PC-3 (cell line): Measurements from ENCODE around the gene IFI27L2.

ENCODE experiments used
- CTCF ChIP-seq: fragments of 300-600 bp; sonication (generic); conservative IDR thresholded peaks from 2 replicates; pipeline ENCODE4 v1.5.1; 2017; ENCODE audit warnings: antibody characterized with exemption, low read depth, mild to moderate bottlenecking, low read length
- EZH2 ChIP-seq: fragments of 300-600 bp; sonication (generic); IDR thresholded peaks from one replicate; pipeline ENCODE4 v1.6.1; 2017; ENCODE audit warnings: antibody characterized with exemption, mild to moderate bottlenecking, low read length; ENCODE audit not compliant: unreplicated experiment
- EZH2phosphoT487 ChIP-seq: fragments of 300-600 bp; sonication (generic); IDR thresholded peaks from 2 replicates; pipeline ENCODE4 v1.6.1; 2018; ENCODE audit warnings: mild to moderate bottlenecking, antibody characterized with exemption, low read length, borderline replicate concordance

GRCh38 chr14:94113073-94113472, 16.3 kb downstream of the IFI27L2 start:
- TF ChIP-seq CTCF (no peak), EZH2 (no peak), EZH2phosphoT487 (no peak)
